SK-N-MC (cell line): ENCODE measurements around the gene GLS2.

ENCODE experiments used
- EZH2 ChIP-seq: fragments of 200-600 bp; sonication (generic); IDR thresholded peaks from one replicate; pipeline ENCODE4 v1.6.1; 2017; ENCODE audit warnings: antibody characterized with exemption
- FOXP2 ChIP-seq: optimal IDR thresholded peaks from 2 replicates; pipeline ENCODE3; 2011; ENCODE audit warnings: mild to moderate bottlenecking, moderate library complexity; ENCODE audit not compliant: insufficient read depth; ENCODE audit errors: extremely low read length, control extremely low read depth
- POLR2AphosphoS5 ChIP-seq: IDR thresholded peaks from 2 replicates; pipeline ENCODE4 v1.6.1; 2012; ENCODE audit warnings: mild to moderate bottlenecking, low read depth, low read length, borderline replicate concordance

DNA sequence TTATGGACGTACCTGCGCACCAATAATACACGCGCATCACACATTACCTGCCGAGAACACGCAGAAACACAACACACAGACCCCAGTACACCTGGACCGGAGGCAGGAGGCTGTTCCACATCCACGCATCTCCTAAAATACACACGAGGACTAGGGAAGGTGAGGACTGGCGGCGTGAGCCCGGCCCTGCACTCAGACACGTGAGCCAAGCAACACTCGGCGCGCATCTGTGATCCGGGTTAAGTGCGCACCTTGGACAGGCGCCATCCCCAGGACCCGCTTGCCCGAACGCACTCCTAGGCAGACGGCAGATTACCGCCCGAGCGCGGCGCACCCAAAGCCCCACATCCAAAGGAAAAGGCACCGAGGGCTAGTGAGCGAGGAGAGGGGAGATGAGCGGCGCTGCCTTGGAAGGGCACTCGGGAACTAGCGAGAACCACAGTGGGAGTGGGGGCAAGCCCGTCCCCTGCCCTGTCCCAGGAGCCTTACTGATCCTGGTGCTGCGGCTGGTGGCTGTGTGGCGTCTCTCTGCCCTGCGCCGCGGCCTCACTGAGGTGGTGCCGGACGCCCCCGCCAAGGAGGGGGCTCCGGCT, 417 bp downstream of the GLS2 start:
- TF ChIP-seq EZH2 = no peak
- TF ChIP-seq POLR2AphosphoS5 = no peak
- no peak for TF ChIP-seq FOXP2
